GM10266 (cell line): ENCODE measurements around the gene DGLUCY.
"Not testable (repeated sequence)": the region's sequence is repeated elsewhere in the genome, so short reads cannot be mapped to it uniquely, and the experiment has no call there.

Experiments used
- DNase-seq: peaks from one replicate; pipeline ENCODE4 v3.0.0; 2012; ENCODE audit errors: extremely low spot score
- CTCF ChIP-seq: IDR thresholded peaks from 2 replicates; pipeline ENCODE4 v1.5.1; 2012; ENCODE audit warnings: mild to moderate bottlenecking, low read depth; ENCODE audit not compliant: control insufficient read depth, insufficient read depth; ENCODE audit errors: missing control alignments

DGLUCY gene

GRCh38 chr14:91261986-91262549, 148.2 kb downstream of the DGLUCY start:
- no peak for TF ChIP-seq CTCF
- no peak for DNase-seq

- DNase-seq = no peak
- no peak for TF ChIP-seq CTCF
These were observed 149.5 kb downstream of the DGLUCY start for GRCh38 chr14:91263329-91263728.

- no peak for DNase-seq
- no peak for TF ChIP-seq CTCF
These were observed 150.6 kb downstream of the DGLUCY start for GRCh38 chr14:91264151-91265150.

GRCh38 chr14:91265404-91265803, 151.5 kb downstream of the DGLUCY start:
- no peak for DNase-seq
- no peak for TF ChIP-seq CTCF

- not testable (repeated sequence) for DNase-seq
These were observed 152.4 kb downstream of the DGLUCY start for GRCh38 chr14:91266276-91266675.

- no peak for TF ChIP-seq CTCF
- DNase-seq = no peak
These were observed 154.1 kb downstream of the DGLUCY start for GRCh38 chr14:91267965-91268437.

- TF ChIP-seq CTCF = no peak
- no peak for DNase-seq
These were observed 155.5 kb downstream of the DGLUCY start for GRCh38 chr14:91269076-91269991.
